Mesenchymal stem cell (in vitro differentiated cells and primary cell): Measurements from ENCODE around the gene CSTB.

Experiments
- DNase-seq: peaks from one replicate; pipeline ENCODE4 v3.0.0-alpha.2; 2013
- H2AFZ ChIP-seq: one replicate; pipeline ENCODE4 v1.6.1; 2013; ENCODE audit warnings: low read depth, mild to moderate bottlenecking, control low read depth, inconsistent platforms, low read length, moderate library complexity
- H2AK5ac ChIP-seq: 2 replicates; pipeline ENCODE4 v1.6.1; 2013; ENCODE audit warnings: low read length, moderate library complexity, mild to moderate bottlenecking, inconsistent platforms; ENCODE audit not compliant: severe bottlenecking
- H2BK120ac ChIP-seq: one replicate; pipeline ENCODE4 v1.6.1; 2013; ENCODE audit warnings: low read depth, mild to moderate bottlenecking, inconsistent platforms, low read length, moderate library complexity
- H2BK12ac ChIP-seq, 2 experiments: one replicate each; pipeline ENCODE4 v1.6.1; 2013; ENCODE audit warnings: inconsistent platforms in 2 of 2, low read length in 2 of 2, mild to moderate bottlenecking in 2 of 2, moderate library complexity in 2 of 2, control low read depth in 1 of 2
- H2BK15ac ChIP-seq: one replicate; pipeline ENCODE4 v1.6.1; 2013; ENCODE audit warnings: mild to moderate bottlenecking, low read depth, inconsistent platforms; ENCODE audit not compliant: poor library complexity, severe bottlenecking
- H2BK5ac ChIP-seq: 2 replicates; pipeline ENCODE4 v1.6.1; 2013; ENCODE audit warnings: low read depth, mild to moderate bottlenecking, low read length, control low read depth, inconsistent platforms; ENCODE audit not compliant: poor library complexity, severe bottlenecking
- H3K14ac ChIP-seq, 2 experiments: one replicate each; pipeline ENCODE4 v1.6.1; 2013; ENCODE audit warnings: inconsistent platforms in 2 of 2, low read length in 2 of 2, control low read depth in 1 of 2, mild to moderate bottlenecking in 1 of 2, moderate library complexity in 1 of 2
- H3K18ac ChIP-seq, 2 experiments: one replicate each; pipeline ENCODE4 v1.6.1; 2013; ENCODE audit warnings: inconsistent platforms in 2 of 2, low read length in 2 of 2, control low read depth in 1 of 2, low read depth in 1 of 2, mild to moderate bottlenecking in 1 of 2
- H3K23ac ChIP-seq, 2 experiments: one replicate each; pipeline ENCODE4 v1.6.1; 2013; ENCODE audit warnings: inconsistent platforms in 2 of 2, low read length in 2 of 2, mild to moderate bottlenecking in 2 of 2, moderate library complexity in 2 of 2, control low read depth in 1 of 2
- H3K27ac ChIP-seq: 2 replicates; pipeline ENCODE4 v1.5.1; 2013; ENCODE audit warnings: mild to moderate bottlenecking, moderate library complexity, low read length, control low read depth, inconsistent platforms; ENCODE audit not compliant: poor library complexity, severe bottlenecking
- H3K27me3 ChIP-seq, 2 experiments: 2 replicates each; pipeline versions ENCODE4 v1.6.1 to v1.7.0; 2013; ENCODE audit warnings: low read length in 2 of 2, mild to moderate bottlenecking in 2 of 2, moderate library complexity in 2 of 2, control low read depth in 1 of 2, inconsistent platforms in 1 of 2; ENCODE audit not compliant: control insufficient read depth in 1 of 2, insufficient read depth in 1 of 2
- H3K36me3 ChIP-seq, 2 experiments: 2 replicates each; pipeline versions ENCODE4 v1.6.1 to v1.7.0; 2013; ENCODE audit warnings: low read length in 2 of 2, control low read depth in 1 of 2, inconsistent platforms in 1 of 2, low read depth in 1 of 2, mild to moderate bottlenecking in 1 of 2; ENCODE audit not compliant: insufficient read depth in 2 of 2, control insufficient read depth in 1 of 2
- H3K4ac ChIP-seq, 2 experiments: one replicate each; pipeline ENCODE4 v1.6.1; 2013; ENCODE audit warnings: inconsistent platforms in 2 of 2, low read length in 2 of 2, mild to moderate bottlenecking in 2 of 2, moderate library complexity in 2 of 2, control low read depth in 1 of 2, low read depth in 1 of 2
- H3K4me1 ChIP-seq: 2 replicates; pipeline ENCODE4 v1.6.1; 2013; ENCODE audit warnings: low read depth, low read length, control low read depth; ENCODE audit not compliant: control insufficient read depth, insufficient read depth
- H3K4me2 ChIP-seq: 2 replicates; pipeline ENCODE4 v1.6.1; 2013; ENCODE audit warnings: low read length, mild to moderate bottlenecking, inconsistent platforms; ENCODE audit not compliant: poor library complexity, severe bottlenecking
- H3K4me3 ChIP-seq, 2 experiments: 2 replicates each; pipeline versions ENCODE4 v1.5.1 to v1.7.0; 2013; ENCODE audit warnings: low read length in 2 of 2, mild to moderate bottlenecking in 2 of 2, control low read depth in 1 of 2, low read depth in 1 of 2; ENCODE audit not compliant: insufficient read depth in 1 of 2
- H3K79me1 ChIP-seq: replicated peaks from 2 replicates; pipeline ENCODE4 v1.6.1; 2013; ENCODE audit warnings: mild to moderate bottlenecking, control low read depth, low read length, inconsistent platforms; ENCODE audit not compliant: poor library complexity, severe bottlenecking
- H3K9ac ChIP-seq: 2 replicates; pipeline ENCODE4 v1.7.0; 2013; ENCODE audit warnings: mild to moderate bottlenecking, low read length, moderate library complexity
- H3K9me3 ChIP-seq: 2 replicates; pipeline ENCODE4 v1.7.0; 2013; ENCODE audit warnings: mild to moderate bottlenecking, low read length; ENCODE audit not compliant: control insufficient read depth
- H4K8ac ChIP-seq: one replicate; pipeline ENCODE4 v1.6.1; 2013; ENCODE audit warnings: inconsistent platforms, mild to moderate bottlenecking, low read length, moderate library complexity
- H4K91ac ChIP-seq: one replicate; pipeline ENCODE4 v1.6.1; 2013; ENCODE audit warnings: mild to moderate bottlenecking, low read length, inconsistent platforms
- WGBS: methylation state at CpG from one replicate; pipeline ENCODE4 v1.1.7; 2013; ENCODE audit warnings: mixed read lengths; 5-methylcytosine and 5-hydroxymethylcytosine counted together

CSTB gene

GRCh38 chr21:43806017-43806710 is 30.1 kb upstream of the CSTB start:
- Histone ChIP-seq H3K4me2 (no peak overlapping the region), H3K23ac (no peak overlapping the region), H3K9me3 (no peaks in the 10 kb centered on the region), H3K18ac (no peak overlapping the region), H3K4me3 (no peak overlapping the region), H3K14ac (no peak overlapping the region), H2AK5ac (no peak overlapping the region), H3K4me1 (peaks cover 6% of the 10 kb centered on the region), H2BK15ac (no peak overlapping the region), H3K36me3 (peaks cover 45 to 46% of the 10 kb centered on the region in 2 experiments), H3K4ac (no peak overlapping the region), H4K8ac (no peak overlapping the region), H2BK120ac (no peak overlapping the region), H3K27ac (no peak overlapping the region), H3K79me1 (peaks cover 12% of the 10 kb centered on the region), H3K27me3 (peaks cover 0 to 3% of the 10 kb centered on the region in 2 experiments), H2BK5ac (no peak overlapping the region), H2AFZ (no peak overlapping the region), H3K9ac (no peak overlapping the region), H2BK12ac (no peak overlapping the region), H4K91ac (no peak overlapping the region)
- no peak for DNase-seq
- 96% methylated on average over 19 of the region's 21 CpGs for WGBS

- H3K79me1 ChIP-seq: peaks cover 17% of the 10 kb centered on the region
- H4K8ac ChIP-seq: no peak overlapping the region
- H3K27ac ChIP-seq: no peak overlapping the region
- H3K18ac ChIP-seq: no peak overlapping the region
- H3K23ac ChIP-seq: no peak overlapping the region
- H4K91ac ChIP-seq: no peak overlapping the region
- no peak overlapping the region for H3K4me2 ChIP-seq
- WGBS: 93% methylated on average over 14 of the region's 14 CpGs
- no peaks in the 10 kb centered on the region for H3K9me3 ChIP-seq
- H3K4ac ChIP-seq: no peak overlapping the region
- H3K14ac ChIP-seq: no peak overlapping the region
- H2AK5ac ChIP-seq: no peak overlapping the region
- H3K27me3 ChIP-seq: no peaks in the 10 kb centered on the region
- H3K4me3 ChIP-seq: no peak overlapping the region
- no peaks in the 10 kb centered on the region for H3K4me1 ChIP-seq
- peaks cover 53 to 54% of the 10 kb centered on the region in 2 experiments for H3K36me3 ChIP-seq
- H2BK5ac ChIP-seq: no peak overlapping the region
- no peak overlapping the region for H2BK120ac ChIP-seq
- no peak overlapping the region for H2BK15ac ChIP-seq
- H2BK12ac ChIP-seq: no peak overlapping the region
- H2AFZ ChIP-seq: no peak overlapping the region
- no peak overlapping the region for H3K9ac ChIP-seq
- DNase-seq: no peak
These were observed 29.2 kb upstream of the CSTB start for GRCh38 chr21:43805275-43805800.

- DNase-seq: no peak
- 98% methylated on average over 31 of the region's 33 CpGs for WGBS
- Histone ChIP-seq H3K14ac (no peak overlapping the region), H2AFZ (no peak overlapping the region), H4K8ac (no peak overlapping the region), H3K36me3 (peaks cover 69 to 70% of the 10 kb centered on the region in 2 experiments), H3K27ac (no peak overlapping the region), H3K4ac (no peak overlapping the region), H3K9ac (no peak overlapping the region), H3K4me2 (no peak overlapping the region), H2BK15ac (no peak overlapping the region), H2BK120ac (no peak overlapping the region), H2AK5ac (no peak overlapping the region), H2BK12ac (no peak overlapping the region), H3K23ac (no peak overlapping the region), H3K18ac (no peak overlapping the region), H3K79me1 (peaks cover 27% of the 10 kb centered on the region), H3K9me3 (no peaks in the 10 kb centered on the region), H3K4me3 (no peak overlapping the region), H3K4me1 (no peaks in the 10 kb centered on the region), H4K91ac (no peak overlapping the region), H2BK5ac (no peak overlapping the region), H3K27me3 (no peaks in the 10 kb centered on the region)
These were observed 27.6 kb upstream of the CSTB start for GRCh38 chr21:43803558-43804300.

GRCh38 chr21:43802713-43803313 is 26.7 kb upstream of the CSTB start:
- Histone ChIP-seq H3K23ac (no peak overlapping the region), H2BK5ac (no peak overlapping the region), H3K36me3 (peaks cover 78 to 79% of the 10 kb centered on the region in 2 experiments), H3K79me1 (peaks cover 32% of the 10 kb centered on the region), H2BK15ac (no peak overlapping the region), H4K8ac (no peak overlapping the region), H3K18ac (no peak overlapping the region), H2AK5ac (no peak overlapping the region), H2BK12ac (no peak overlapping the region), H3K4me3 (no peak overlapping the region), H3K4me2 (no peak overlapping the region), H3K4ac (no peak overlapping the region), H4K91ac (no peak overlapping the region), H3K9me3 (no peaks in the 10 kb centered on the region), H2AFZ (no peak overlapping the region), H2BK120ac (no peak overlapping the region), H3K9ac (no peak overlapping the region), H3K4me1 (no peaks in the 10 kb centered on the region), H3K27ac (no peak overlapping the region), H3K27me3 (no peaks in the 10 kb centered on the region), H3K14ac (no peak overlapping the region)
- WGBS: 97% methylated on average over 14 of the region's 14 CpGs
- no peak for DNase-seq
